ENCODE measurements around the gene PTGDR.

Gene PTGDR

DNA sequence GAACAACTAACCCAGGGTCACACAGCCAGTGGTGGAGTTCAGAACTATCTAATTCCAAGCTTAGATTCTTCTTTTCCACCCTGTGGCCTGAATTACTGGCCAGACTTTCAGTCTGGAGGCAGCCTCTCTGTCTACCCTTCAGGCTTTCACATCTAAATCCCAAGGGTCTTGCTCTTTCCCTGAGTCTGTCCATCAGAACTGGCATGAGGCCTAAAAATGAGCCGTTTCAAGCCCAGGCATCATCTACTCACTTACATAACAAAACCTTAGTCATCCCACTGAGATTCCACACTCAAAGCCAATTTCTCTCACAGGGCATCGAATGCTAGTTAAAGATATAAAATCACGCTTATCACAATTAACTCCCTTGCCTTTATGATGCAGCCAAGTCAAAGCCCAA is 1.3 kb upstream of the PTGDR start:
- no peak for DNase-seq

- peak; percentile 27 for DNase-seq
Measured at GRCh38 chr14:52266782-52267181, 716 bp upstream of the PTGDR start.

GRCh38 chr14:52268279-52269061 is 972 bp downstream of the PTGDR start:
- peak; percentile 30 for DNase-seq

- peak; percentile 11 for DNase-seq
Measured at GRCh38 chr14:52269100-52269499, 1.6 kb downstream of the PTGDR start.

- DNase-seq = no peak
Measured at GRCh38 chr14:52269982-52270381, 2.5 kb downstream of the PTGDR start.

DNA sequence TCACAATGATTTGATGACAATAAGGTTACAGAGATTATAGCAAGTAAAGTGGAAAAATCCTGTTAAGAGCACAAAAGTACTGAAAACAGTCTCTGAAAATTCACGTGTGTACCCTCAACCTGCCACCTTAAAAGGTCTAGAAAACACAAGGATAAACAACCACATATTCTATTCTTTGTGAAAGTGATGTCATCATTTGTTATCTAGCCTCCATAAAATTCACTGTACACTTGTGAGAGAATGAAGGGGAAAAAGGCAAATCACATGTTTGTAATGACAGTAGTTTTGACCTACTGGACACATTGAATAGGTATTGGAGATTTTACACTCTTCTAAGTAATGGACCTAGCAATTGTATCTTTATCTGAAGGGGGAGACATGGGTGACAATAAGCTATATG is 4.0 kb downstream of the PTGDR start:
- DNase-seq = no peak

DNA sequence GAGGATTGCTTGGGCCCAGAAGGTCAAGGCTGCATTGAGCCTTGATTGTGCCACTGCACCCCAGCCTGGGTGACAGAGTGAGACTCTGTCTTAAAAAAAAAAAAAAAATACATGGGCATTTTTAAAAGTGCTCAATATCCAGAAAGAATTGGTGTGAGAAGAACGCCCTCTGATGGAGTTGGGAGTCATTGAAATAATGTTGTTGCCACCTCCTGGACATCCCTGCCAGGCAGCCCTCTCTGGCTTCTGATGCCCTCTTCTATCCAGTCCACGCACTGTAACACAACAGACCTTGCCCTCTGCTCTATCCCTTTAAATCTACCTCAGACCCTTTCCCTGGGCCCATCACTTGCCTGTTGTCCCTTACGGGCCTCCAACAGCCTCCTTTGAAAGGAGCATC is 4.9 kb downstream of the PTGDR start:
- DNase-seq = no peak

DNA sequence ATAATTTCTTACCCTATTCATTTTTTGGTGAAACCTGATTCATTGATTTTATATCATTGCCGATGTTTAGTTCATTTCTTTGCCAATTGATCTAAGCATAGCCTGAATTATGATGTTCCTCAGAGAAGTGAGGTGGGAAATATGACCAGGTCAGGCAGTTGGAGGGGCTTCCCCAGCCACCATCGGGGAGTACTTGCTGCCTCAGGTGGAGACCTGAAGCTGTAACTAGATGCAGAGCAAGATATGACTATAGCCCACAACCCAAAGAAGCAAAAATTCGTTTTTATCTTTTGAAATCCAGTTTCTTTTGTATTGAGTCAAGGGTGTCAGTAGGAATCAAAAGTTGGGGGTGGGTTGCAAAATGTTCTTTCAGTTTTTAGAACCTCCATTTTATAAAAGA is 7.9 kb downstream of the PTGDR start:
- DNase-seq = no peak

GRCh38 chr14:52277552-52277951 is 10.1 kb downstream of the PTGDR start:
- no peak for DNase-seq

DNA sequence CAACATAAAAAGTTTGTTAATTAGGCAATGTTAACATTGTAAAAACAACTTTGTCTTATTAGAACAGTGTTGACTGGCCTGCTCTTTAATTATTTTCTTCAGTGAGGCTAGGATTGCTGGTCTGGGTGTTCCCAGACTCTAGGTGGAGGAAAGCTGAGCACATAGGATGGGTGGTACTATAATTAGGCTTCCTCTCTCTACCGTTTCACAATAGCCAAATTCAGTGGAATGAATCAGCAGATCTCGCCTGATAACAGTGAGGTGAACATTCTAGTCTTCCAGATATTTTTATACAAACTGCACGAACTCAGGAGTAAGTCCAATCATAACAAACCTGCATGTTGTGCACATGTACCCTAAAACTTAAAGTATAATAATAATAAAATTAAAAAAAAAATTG is 11.9 kb downstream of the PTGDR start:
- DNase-seq = no peak

DNA sequence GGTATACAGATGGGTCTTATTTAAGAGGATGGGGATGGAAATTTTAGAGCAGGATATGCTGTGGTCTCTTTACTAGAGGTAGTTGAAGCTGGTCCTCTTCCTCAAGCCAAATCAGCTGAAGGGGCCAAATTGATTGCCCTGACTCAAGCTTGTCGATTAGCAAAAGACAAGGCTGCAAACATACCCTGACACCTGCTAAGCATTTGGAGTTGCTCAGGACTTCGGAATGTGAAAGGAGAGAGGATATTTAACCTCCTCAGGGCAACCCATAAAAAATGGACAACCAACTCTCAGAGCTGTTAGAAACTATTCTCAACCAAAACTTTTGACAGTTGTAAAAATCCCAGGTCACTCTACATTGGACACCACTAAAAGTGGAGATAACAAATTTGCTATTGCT is 15.6 kb downstream of the PTGDR start:
- no peak for DNase-seq

GRCh38 chr14:52286661-52287649 is 19.5 kb downstream of the PTGDR start:
- no peak for DNase-seq

DNA sequence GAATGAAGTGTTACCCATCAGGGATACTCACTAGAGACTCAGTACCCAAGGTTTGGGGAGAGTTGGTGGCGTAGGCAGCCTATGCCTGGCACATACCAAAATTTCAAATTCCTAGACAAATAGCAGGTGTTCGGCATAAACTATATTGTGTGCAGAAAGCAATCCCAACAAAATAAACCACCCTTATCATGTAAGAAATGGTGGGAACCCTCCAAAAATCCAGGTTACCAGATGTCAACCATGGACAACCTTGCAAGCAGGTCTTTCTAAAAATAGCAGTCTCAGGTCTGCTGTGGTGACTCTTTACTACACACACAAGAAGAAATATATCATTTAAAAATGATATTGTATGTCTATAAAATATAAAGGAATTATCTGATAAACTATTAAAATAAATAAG is 28.9 kb downstream of the PTGDR start:
- DNase-seq = no peak

GRCh38 chr14:52298795-52299194 is 31.3 kb downstream of the PTGDR start:
- no peak for DNase-seq

GRCh38 chr14:52299692-52300278 is 32.3 kb downstream of the PTGDR start:
- DNase-seq = no peak

GRCh38 chr14:52303236-52303635 is 35.7 kb downstream of the PTGDR start:
- DNase-seq = no peak

DNA sequence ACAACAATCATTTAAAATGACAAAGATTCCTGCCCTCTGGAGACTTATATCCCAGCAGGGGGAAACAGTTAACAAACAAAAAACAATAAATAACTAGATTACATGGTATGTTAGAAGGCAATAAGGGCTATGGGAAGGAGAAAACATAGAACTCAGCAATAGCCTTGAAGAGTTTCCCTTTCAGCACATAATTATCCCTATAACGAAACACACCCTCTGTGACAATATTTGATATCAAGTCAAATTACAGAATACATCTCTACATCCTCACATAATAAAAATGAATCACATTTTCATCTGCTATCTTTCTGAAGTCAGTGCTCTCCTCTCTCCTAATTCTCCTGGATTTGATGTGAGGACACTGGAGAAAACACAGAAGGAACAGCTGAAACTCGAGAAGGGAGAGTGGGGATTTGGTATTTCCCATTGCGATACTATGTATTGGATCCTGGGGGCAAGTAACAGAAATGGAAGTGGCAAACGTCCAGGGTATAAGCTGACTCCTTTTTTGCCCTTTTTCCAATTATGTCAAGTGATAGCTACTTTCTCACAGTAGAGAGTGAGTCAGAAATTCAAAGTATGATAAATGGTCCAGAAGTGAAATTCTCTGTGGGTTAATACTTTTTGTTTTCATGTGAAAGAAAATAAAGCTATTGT is 36.9 kb downstream of the PTGDR start:
- DNase-seq = no peak

DNA sequence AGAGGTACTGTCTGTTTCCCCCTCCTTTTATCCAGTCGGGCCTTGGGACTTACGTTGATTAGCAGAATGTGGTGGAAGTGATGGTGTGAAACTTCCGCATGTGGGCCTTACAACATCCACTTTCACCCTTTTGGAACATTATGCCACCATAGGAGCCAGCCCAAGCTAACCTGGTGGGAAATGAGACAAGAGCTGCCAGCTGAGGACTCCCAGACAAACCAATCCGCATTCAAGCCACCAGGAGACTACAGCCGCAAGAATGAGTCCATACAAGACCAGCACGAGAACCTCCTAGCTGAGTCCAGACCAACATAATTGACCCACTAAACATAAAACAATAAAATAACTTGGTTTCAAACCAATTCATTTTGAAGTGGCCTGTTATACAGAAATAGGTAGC is 37.5 kb downstream of the PTGDR start:
- no peak for DNase-seq

- DNase-seq = no peak
Measured at GRCh38 chr14:52307376-52307775, 39.9 kb downstream of the PTGDR start.

- DNase-seq = no peak
Measured at GRCh38 chr14:52307905-52308304, 40.4 kb downstream of the PTGDR start.

- DNase-seq = no peak
Measured at GRCh38 chr14:52310541-52310940, 43.0 kb downstream of the PTGDR start.

GRCh38 chr14:52312931-52313355 is 45.4 kb downstream of the PTGDR start:
- DNase-seq = no peak

DNA sequence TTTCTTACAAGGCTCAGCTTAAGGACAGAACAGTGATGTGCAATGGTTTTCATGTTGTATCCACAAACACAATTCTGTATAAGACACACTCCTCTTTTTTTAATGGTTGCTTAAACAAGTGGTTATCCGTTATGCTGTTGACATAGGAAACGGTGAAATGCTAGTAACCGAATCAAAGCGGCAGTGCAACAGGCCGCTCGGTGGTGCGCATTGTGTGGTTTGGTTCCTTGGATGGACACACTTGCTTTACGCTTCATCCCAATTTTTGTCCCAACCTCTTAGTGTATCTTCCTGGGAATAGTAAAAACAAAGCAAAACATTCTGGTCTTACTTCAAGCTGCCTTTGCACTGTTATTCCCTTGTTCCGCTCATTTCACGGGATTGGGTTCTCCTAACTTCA is 46.0 kb downstream of the PTGDR start:
- no peak for DNase-seq
